DND-41 (cell line): ENCODE measurements around the gene ABAT.

Experiments used
- CTCF ChIP-seq: IDR thresholded peaks from 2 replicates; pipeline ENCODE4 v1.5.1; 2012; ENCODE audit warnings: borderline replicate concordance, low read length, moderate library complexity, mild to moderate bottlenecking; ENCODE audit not compliant: poor library complexity, severe bottlenecking; ENCODE audit errors: extremely low read depth
- EZH2 ChIP-seq: IDR thresholded peaks from 3 replicates; pipeline ENCODE4 v1.6.1; 2012; ENCODE audit warnings: borderline replicate concordance, low read depth, mild to moderate bottlenecking, moderate library complexity, low read length, inconsistent platforms; ENCODE audit not compliant: severe bottlenecking

DNA sequence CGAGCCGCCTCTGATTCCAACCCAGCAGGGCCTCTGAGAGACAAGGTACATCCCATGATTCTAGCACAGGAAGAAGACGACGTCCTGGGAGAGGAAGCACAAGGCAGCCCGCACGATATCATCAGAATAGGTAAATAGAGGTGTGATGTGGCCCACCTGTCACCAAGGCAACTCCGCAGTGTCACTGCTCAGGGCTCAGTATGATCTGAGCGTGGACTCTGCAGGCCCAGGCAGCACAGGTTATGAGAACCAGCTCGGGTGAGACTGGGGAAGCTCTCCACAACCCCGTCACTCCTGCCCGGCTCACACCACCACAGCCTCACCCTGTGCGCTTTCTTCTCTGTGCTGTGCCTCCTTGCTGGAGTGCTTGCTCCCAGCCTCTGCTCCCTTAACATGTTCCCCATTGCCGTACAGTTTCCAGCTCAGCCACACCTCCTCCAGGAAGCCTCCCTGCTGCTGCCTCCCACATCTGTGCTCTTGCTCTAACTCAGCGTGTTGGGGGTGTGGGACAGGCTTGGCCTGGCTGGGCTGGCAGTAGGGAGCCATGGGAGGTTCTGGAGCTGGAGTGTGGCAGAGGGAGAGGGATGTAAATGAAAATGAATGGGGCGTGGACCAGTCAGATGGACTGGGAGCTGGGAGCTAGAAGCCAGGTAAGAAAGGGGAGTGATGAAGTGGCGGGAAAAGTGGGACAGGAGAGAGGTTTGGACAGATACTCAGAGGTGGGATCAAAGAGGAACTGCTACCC lies 45.3 kb upstream of the ABAT start:
- TF ChIP-seq CTCF (no peak), EZH2 (no peak)
